PC-3 (cell line): ENCODE measurements around the gene RABL6. TPM values are rescaled to one million over a fixed set of nuclear protein-coding genes. Genes with fewer than 3 reads are reported as not detected.

Source experiments
- ATAC-seq: fragments of 200-7000 bp; cut with Tn5 transposase; 2 replicates; pipeline ENCODE4 v1.9.1; 2020; ENCODE audit warnings: mild to moderate bottlenecking, moderate library complexity
- BruUV-seq: library from RNA; stranded (reverse); fragments of 400-500 nt; replicated peaks from 2 replicates; lab custom pipeline; 2021; lab: Mats Ljungman, UMichigan
- CTCF ChIA-PET: fragments of 300-600 bp; sonication (Branson Sonifier 250); formaldehyde crosslinking; loops from one replicate; lab custom pipeline; 2022; ENCODE audit warnings: antibody characterized with exemption; lab: Charles Lee
- POLR2A ChIA-PET: fragments of 300-600 bp; sonication (Branson Sonifier 250); formaldehyde crosslinking; loops from one replicate; lab custom pipeline; 2022; ENCODE audit warnings: antibody characterized with exemption; ENCODE audit not compliant: unreplicated experiment; lab: Charles Lee
- DNase-seq: peaks from one replicate; pipeline ENCODE4 v3.0.0-alpha.2; 2015
- H2AFZ ChIP-seq: fragments of 300-600 bp; sonication (generic); 2 replicates; pipeline ENCODE4 v1.6.0; 2016; ENCODE audit warnings: antibody characterized with exemption, low read length
- H3F3A ChIP-seq: fragments of 300-600 bp; sonication (generic); one replicate; pipeline ENCODE4 v1.6.0; 2017; ENCODE audit warnings: antibody characterized with exemption, low read length, control low read depth, mild to moderate bottlenecking; ENCODE audit not compliant: unreplicated experiment
- H3K27ac ChIP-seq: fragments of 300-600 bp; sonication (generic); 2 replicates; pipeline ENCODE4 v1.5.1; 2016; ENCODE audit warnings: mild to moderate bottlenecking, low read length
- H3K27me3 ChIP-seq: fragments of 300-600 bp; sonication (generic); 2 replicates; pipeline ENCODE4 v1.6.1; 2016; ENCODE audit warnings: low read length, mixed read lengths
- H3K36me3 ChIP-seq: fragments of 300-600 bp; sonication (generic); 2 replicates; pipeline ENCODE4 v1.6.1; 2016; ENCODE audit warnings: low read depth, mixed run types, low read length, mixed read lengths
- H3K4me1 ChIP-seq: fragments of 300-600 bp; sonication (generic); 2 replicates; pipeline ENCODE4 v1.5.1; 2016; ENCODE audit warnings: low read length; ENCODE audit not compliant: insufficient read depth
- H3K4me2 ChIP-seq: fragments of 300-600 bp; sonication (generic); 2 replicates; pipeline ENCODE4 v1.6.0; 2016; ENCODE audit warnings: low read length
- H3K4me3 ChIP-seq: fragments of 300-600 bp; sonication (generic); 2 replicates; pipeline ENCODE4 v1.5.1; 2016; ENCODE audit warnings: mild to moderate bottlenecking, low read length, mixed read lengths
- H3K79me2 ChIP-seq: fragments of 300-600 bp; sonication (generic); 2 replicates; pipeline ENCODE4 v1.6.1; 2017; ENCODE audit warnings: low read length, mixed read lengths
- H3K9ac ChIP-seq: fragments of 300-600 bp; sonication (generic); 2 replicates; pipeline ENCODE4 v1.6.0; 2016; ENCODE audit warnings: mild to moderate bottlenecking, low read length
- H3K9me2 ChIP-seq: fragments of 300-600 bp; sonication (generic); replicated peaks from 2 replicates; pipeline ENCODE4 v1.6.1; 2016; ENCODE audit warnings: mixed run types, low read length, mixed read lengths
- H3K9me3 ChIP-seq: fragments of 300-600 bp; sonication (generic); 2 replicates; pipeline ENCODE4 v1.6.1; 2016; ENCODE audit warnings: low read length, mixed read lengths
- H4K20me1 ChIP-seq: fragments of 300-600 bp; sonication (generic); 2 replicates; pipeline ENCODE4 v1.6.1; 2016; ENCODE audit warnings: low read length, mixed read lengths
- EZH2 ChIP-seq: fragments of 300-600 bp; sonication (generic); IDR thresholded peaks from one replicate; pipeline ENCODE4 v1.6.1; 2017; ENCODE audit warnings: antibody characterized with exemption, mild to moderate bottlenecking, low read length; ENCODE audit not compliant: unreplicated experiment
- EZH2phosphoT487 ChIP-seq: fragments of 300-600 bp; sonication (generic); IDR thresholded peaks from 2 replicates; pipeline ENCODE4 v1.6.1; 2018; ENCODE audit warnings: mild to moderate bottlenecking, antibody characterized with exemption, low read length, borderline replicate concordance
- intact Hi-C: fragments of 100-400 bp; cut with micrococcal nuclease; formaldehyde crosslinking; loops from 2 replicates; pipeline ENCODE4 v1.9.0; 2023
- total RNA-seq: library from RNA; depleted of rRNA; stranded (reverse); fragments of >200 nt; gene quantifications from 2 replicates; pipeline ENCODE4 v1.2.3, GENCODE V29; 2014
- TF ChIP-seq, protein P1 (sequence below): fragments of 300-600 bp; sonication (generic); conservative IDR thresholded peaks from 2 replicates; pipeline ENCODE4 v1.5.1; 2017; ENCODE audit warnings: antibody characterized with exemption, low read depth, mild to moderate bottlenecking, low read length

The RABL6 gene
- total RNA-seq, 1 experiment from 2014 or later = 84.3 TPM

DNA sequence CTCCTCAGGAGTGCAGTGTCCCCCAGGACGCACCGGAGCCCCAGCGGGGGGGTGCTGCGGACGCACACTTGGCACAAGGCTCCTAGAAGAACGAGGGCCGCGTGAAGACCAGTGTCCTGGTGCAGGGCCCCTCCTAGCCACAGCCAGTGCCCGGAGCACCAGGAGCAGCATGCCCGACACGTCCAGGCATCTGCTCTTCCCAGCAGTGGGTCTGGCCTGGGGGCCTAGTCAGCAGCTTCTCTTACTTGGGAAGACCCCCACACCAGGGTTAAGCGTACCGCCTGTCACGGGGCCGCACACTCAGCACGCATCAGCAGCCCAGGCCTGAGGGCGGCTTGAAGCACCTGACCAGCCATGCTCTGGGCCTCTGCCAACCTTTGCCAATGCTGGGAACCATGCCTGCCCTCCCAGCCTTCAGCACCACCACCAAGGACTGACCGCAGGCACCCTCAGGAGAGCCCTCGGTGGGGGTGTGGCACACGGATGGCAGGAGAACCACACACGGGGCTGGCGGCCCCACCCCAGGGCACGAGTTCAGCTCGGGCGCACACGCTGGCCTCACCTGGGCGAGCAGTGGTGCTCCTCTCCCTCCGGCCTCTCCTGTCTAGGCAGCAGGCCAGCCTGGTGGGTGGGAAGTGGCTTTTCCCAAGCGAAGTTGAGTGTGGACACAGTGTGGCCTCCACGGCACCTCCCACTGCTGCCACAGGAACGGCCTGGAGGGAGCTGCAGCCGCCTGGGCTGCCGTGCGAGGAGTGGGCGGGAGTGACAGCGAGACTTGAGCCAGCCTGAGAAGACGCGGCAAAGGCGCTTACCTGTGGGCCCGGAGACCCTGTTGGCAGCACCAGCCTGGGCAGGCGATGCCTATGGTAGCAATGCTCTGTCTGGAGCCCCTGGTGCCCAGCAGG, 22.5 kb downstream of the RABL6 start:
- no peaks in the 10 kb centered on the region for H3F3A ChIP-seq
- no peak overlapping the region for H3K27ac ChIP-seq
- no peaks in the 10 kb centered on the region for H3K9me2 ChIP-seq
- DNase-seq = no peak
- H3K27me3 ChIP-seq = no peaks in the 10 kb centered on the region
- ChIA-PET POLR2A (no interaction called here), CTCF (no interaction called here)
- H3K9ac ChIP-seq = no peak overlapping the region
- no peaks in the 10 kb centered on the region for H3K9me3 ChIP-seq
- H3K4me2 ChIP-seq = no peak overlapping the region
- no TSS peak for BruUV-seq
- H2AFZ ChIP-seq = no peak overlapping the region
- ATAC-seq = no peak
- intact Hi-C loops = no loop called here
- TF ChIP-seq EZH2 = no peak
- TF ChIP-seq, protein P1, sequence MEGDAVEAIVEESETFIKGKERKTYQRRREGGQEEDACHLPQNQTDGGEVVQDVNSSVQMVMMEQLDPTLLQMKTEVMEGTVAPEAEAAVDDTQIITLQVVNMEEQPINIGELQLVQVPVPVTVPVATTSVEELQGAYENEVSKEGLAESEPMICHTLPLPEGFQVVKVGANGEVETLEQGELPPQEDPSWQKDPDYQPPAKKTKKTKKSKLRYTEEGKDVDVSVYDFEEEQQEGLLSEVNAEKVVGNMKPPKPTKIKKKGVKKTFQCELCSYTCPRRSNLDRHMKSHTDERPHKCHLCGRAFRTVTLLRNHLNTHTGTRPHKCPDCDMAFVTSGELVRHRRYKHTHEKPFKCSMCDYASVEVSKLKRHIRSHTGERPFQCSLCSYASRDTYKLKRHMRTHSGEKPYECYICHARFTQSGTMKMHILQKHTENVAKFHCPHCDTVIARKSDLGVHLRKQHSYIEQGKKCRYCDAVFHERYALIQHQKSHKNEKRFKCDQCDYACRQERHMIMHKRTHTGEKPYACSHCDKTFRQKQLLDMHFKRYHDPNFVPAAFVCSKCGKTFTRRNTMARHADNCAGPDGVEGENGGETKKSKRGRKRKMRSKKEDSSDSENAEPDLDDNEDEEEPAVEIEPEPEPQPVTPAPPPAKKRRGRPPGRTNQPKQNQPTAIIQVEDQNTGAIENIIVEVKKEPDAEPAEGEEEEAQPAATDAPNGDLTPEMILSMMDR = no peak
- no peak for TF ChIP-seq EZH2phosphoT487
- peaks cover 8% of the 10 kb centered on the region; the same call in 1 of the 2 replicates for H3K36me3 ChIP-seq
- no peaks in the 10 kb centered on the region for H3K79me2 ChIP-seq
- H4K20me1 ChIP-seq = no peaks in the 10 kb centered on the region
- H3K4me3 ChIP-seq = no peak overlapping the region
- no peaks in the 10 kb centered on the region for H3K4me1 ChIP-seq

DNA sequence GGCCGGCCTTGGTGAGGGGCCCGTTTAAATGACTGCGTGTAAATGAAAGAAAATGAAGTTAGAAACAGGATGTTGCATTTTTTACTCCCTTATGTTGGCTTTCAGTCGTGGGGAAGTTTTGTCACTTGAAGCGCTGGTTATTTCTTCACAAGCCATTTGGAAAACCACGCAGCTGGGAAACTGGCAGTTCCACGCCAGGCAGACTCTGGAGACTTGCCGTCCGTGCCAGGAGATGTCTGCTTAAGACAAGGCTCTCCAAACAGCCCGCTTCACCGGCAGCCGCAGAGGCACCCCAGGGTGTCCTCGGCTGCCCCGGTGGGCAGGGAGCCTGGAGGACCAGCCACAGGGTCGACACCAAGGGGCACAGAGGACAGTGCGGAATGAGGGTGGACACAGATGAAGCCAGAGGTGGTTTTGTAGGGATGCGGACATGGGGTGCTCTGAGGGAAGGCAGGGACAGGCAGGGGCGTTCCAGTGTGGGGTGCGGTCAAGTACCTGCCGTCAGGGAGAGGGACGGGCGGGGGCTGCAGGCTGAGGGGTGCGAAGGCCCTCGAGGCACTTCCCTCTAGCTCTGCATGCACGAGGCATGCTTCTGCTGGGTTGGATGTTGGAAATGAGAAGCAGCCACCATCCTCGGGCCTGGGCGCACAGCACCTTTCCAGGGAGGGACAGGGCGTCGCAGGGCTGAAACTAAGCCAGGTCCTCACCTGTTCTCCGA, 23.4 kb downstream of the RABL6 start:
- ChIA-PET CTCF (no interaction called here), POLR2A (no interaction called here)
- TF ChIP-seq EZH2 = no peak
- TF ChIP-seq, protein P1 = no peak
- TF ChIP-seq EZH2phosphoT487 = no peak
- no peak overlapping the region for H3K27ac ChIP-seq
- DNase-seq (no peak), ATAC-seq (no peak)
- BruUV-seq = no TSS peak
- H3K4me2 ChIP-seq = no peak overlapping the region
- H3K9me3 ChIP-seq = no peaks in the 10 kb centered on the region
- no peak overlapping the region for H2AFZ ChIP-seq
- H3K27me3 ChIP-seq = no peaks in the 10 kb centered on the region
- H3F3A ChIP-seq = no peaks in the 10 kb centered on the region
- no peak overlapping the region for H3K4me3 ChIP-seq
- H3K36me3 ChIP-seq = peaks cover 6% of the 10 kb centered on the region; the same call in 1 of the 2 replicates
- no peaks in the 10 kb centered on the region for H3K4me1 ChIP-seq
- H3K9ac ChIP-seq = no peak overlapping the region
- H3K9me2 ChIP-seq = no peaks in the 10 kb centered on the region
- H4K20me1 ChIP-seq = no peaks in the 10 kb centered on the region
- H3K79me2 ChIP-seq = no peaks in the 10 kb centered on the region
- intact Hi-C loops = no loop called here
